DOHH2 (cell line): ENCODE results near the gene GPR176.

Experiments
- H3F3A ChIP-seq: fragments of 200-600 bp; sonication (generic), shearing (Covaris generic); 2 replicates; pipeline ENCODE4 v1.6.0; 2016; ENCODE audit warnings: antibody characterized with exemption, mild to moderate bottlenecking; ENCODE audit not compliant: control insufficient read depth, insufficient read depth
- H3K27ac ChIP-seq: fragments of 200-600 bp; sonication (generic); 2 replicates; pipeline ENCODE4 v1.5.1; 2014; ENCODE audit warnings: low read depth, mild to moderate bottlenecking, low read length, moderate library complexity
- H3K27me3 ChIP-seq: fragments of 200-600 bp; sonication (generic); 2 replicates; pipeline ENCODE4 v1.6.1; 2014; ENCODE audit warnings: mild to moderate bottlenecking, low read length, mixed read lengths; ENCODE audit not compliant: control insufficient read depth
- H3K36me3 ChIP-seq: fragments of 200-600 bp; sonication (generic); 2 replicates; pipeline ENCODE4 v1.6.1; 2014; ENCODE audit warnings: mild to moderate bottlenecking, low read length, moderate library complexity, mixed read lengths; ENCODE audit not compliant: control insufficient read depth
- H3K4me1 ChIP-seq: fragments of 200-600 bp; sonication (generic); 2 replicates; pipeline ENCODE4 v1.6.1; 2014; ENCODE audit warnings: mild to moderate bottlenecking, low read length, mixed read lengths; ENCODE audit not compliant: control insufficient read depth
- H3K4me2 ChIP-seq: fragments of 200-600 bp; sonication (generic); 2 replicates; pipeline ENCODE4 v1.6.0; 2014; ENCODE audit warnings: mild to moderate bottlenecking, low read length, moderate library complexity
- H3K4me3 ChIP-seq: fragments of 200-600 bp; sonication (generic); 2 replicates; pipeline ENCODE4 v1.5.1; 2014; ENCODE audit warnings: mild to moderate bottlenecking, low read length, mixed read lengths
- H3K79me2 ChIP-seq: fragments of 200-600 bp; sonication (generic); 2 replicates; pipeline ENCODE4 v1.6.1; 2014; ENCODE audit warnings: mild to moderate bottlenecking, low read length, mixed read lengths; ENCODE audit not compliant: control insufficient read depth
- H3K9me2 ChIP-seq: fragments of 200-600 bp; sonication (generic); replicated peaks from 2 replicates; pipeline ENCODE4 v1.6.1; 2014; ENCODE audit warnings: mild to moderate bottlenecking, low read length, mixed read lengths; ENCODE audit not compliant: control insufficient read depth
- H3K9me3 ChIP-seq: fragments of 200-600 bp; sonication (generic); 2 replicates; pipeline ENCODE4 v1.6.1; 2014; ENCODE audit warnings: antibody characterized with exemption, low read length, mixed read lengths; ENCODE audit not compliant: control insufficient read depth, insufficient read depth
- H4K20me1 ChIP-seq: fragments of 200-600 bp; sonication (generic); 2 replicates; pipeline ENCODE4 v1.6.0; 2014; ENCODE audit warnings: low read depth, mild to moderate bottlenecking, antibody characterized with exemption, low read length, moderate library complexity; ENCODE audit not compliant: control insufficient read depth, insufficient read depth
- EZH2phosphoT487 ChIP-seq: fragments of 200-600 bp; sonication (generic); IDR thresholded peaks from 2 replicates; pipeline ENCODE4 v1.6.1; 2017; ENCODE audit warnings: borderline replicate concordance, mild to moderate bottlenecking, antibody characterized with exemption, low read length, moderate library complexity, mixed read lengths
- TF ChIP-seq, protein P1 (sequence below): fragments of 200-600 bp; sonication (generic); IDR thresholded peaks from one replicate; pipeline ENCODE4 v1.5.1; 2014; ENCODE audit warnings: antibody characterized with exemption, mild to moderate bottlenecking, low read depth, low read length; ENCODE audit not compliant: poor library complexity, severe bottlenecking

Gene GPR176

DNA sequence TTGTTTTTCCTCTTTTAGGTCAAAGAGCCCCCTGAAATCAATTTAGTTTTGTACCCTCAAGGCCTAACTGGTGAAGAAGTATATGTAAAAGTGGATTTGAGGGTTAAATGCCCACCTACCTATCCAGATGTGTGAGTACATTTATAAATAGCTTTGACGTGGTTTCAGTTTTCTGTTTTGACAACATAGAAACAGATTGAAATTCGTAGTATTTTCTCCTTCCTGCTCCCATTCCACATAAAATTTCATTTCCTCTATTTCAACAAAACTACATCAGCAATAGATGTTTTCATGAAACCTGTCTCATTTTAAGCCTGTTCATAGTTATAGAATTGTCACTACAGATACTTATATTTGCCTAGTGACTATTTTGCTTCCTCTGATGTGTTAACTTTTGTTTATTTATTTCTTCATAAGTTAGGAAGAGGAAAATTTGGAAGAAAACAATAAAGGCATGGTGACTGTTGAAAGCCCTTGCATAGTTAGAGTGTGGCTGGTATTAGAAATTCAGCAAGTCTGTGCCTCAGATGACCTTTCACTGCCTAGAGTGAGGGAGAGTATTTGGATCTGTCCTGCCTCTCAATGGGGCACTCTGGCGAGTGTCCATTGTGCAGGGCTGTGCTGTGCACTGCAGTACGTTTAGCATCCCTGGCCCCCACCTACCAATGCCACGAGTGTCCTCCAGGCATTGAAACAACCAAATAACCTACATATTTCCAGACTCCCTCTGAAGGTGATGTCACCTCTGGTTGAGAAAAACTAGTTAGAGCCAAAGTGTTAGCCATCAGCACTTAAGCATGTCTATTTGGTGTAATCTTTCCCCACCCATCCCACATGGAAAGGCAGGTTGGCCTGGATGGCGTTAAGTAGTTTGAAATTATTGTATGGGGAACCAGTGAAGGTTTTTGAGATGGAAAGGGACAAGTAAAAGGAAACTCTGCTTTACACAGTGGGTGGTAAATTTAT lies 19.7 kb upstream of the GPR176 start:
- Histone ChIP-seq H3K4me3 (peak overlapping the region; percentile 22; the same call in 1 of the 2 replicates), H3K27me3 (no peaks in the 10 kb centered on the region), H3K4me1 (peaks cover 45% of the 10 kb centered on the region), H4K20me1 (no peaks in the 10 kb centered on the region), H3K79me2 (peaks cover 40% of the 10 kb centered on the region), H3K9me3 (no peaks in the 10 kb centered on the region), H3K36me3 (peaks cover 54% of the 10 kb centered on the region), H3K9me2 (no peaks in the 10 kb centered on the region), H3F3A (no peaks in the 10 kb centered on the region), H3K27ac (peak overlapping the region; percentile 70), H3K4me2 (peak overlapping the region; percentile 42)
- TF ChIP-seq, protein P1, sequence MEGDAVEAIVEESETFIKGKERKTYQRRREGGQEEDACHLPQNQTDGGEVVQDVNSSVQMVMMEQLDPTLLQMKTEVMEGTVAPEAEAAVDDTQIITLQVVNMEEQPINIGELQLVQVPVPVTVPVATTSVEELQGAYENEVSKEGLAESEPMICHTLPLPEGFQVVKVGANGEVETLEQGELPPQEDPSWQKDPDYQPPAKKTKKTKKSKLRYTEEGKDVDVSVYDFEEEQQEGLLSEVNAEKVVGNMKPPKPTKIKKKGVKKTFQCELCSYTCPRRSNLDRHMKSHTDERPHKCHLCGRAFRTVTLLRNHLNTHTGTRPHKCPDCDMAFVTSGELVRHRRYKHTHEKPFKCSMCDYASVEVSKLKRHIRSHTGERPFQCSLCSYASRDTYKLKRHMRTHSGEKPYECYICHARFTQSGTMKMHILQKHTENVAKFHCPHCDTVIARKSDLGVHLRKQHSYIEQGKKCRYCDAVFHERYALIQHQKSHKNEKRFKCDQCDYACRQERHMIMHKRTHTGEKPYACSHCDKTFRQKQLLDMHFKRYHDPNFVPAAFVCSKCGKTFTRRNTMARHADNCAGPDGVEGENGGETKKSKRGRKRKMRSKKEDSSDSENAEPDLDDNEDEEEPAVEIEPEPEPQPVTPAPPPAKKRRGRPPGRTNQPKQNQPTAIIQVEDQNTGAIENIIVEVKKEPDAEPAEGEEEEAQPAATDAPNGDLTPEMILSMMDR: no peak
- TF ChIP-seq EZH2phosphoT487: no peak

- Histone ChIP-seq H3K4me2 (0 out of 2 replicates have a peak overlapping the region, but pooled peaks have one; percentile 8), H3K27me3 (no peaks in the 10 kb centered on the region), H3F3A (no peaks in the 10 kb centered on the region; the same call in 1 of the 2 replicates), H3K36me3 (peaks cover 36% of the 10 kb centered on the region), H4K20me1 (no peaks in the 10 kb centered on the region), H3K9me2 (no peaks in the 10 kb centered on the region), H3K4me1 (peaks cover 55% of the 10 kb centered on the region), H3K27ac (no peak overlapping the region), H3K9me3 (no peaks in the 10 kb centered on the region), H3K4me3 (no peak overlapping the region), H3K79me2 (peaks cover 48% of the 10 kb centered on the region)
- TF ChIP-seq EZH2phosphoT487: no peak
- TF ChIP-seq, protein P1: no peak
Measured at GRCh38 chr15:39937696-39938095, 17.6 kb upstream of the GPR176 start.

DNA sequence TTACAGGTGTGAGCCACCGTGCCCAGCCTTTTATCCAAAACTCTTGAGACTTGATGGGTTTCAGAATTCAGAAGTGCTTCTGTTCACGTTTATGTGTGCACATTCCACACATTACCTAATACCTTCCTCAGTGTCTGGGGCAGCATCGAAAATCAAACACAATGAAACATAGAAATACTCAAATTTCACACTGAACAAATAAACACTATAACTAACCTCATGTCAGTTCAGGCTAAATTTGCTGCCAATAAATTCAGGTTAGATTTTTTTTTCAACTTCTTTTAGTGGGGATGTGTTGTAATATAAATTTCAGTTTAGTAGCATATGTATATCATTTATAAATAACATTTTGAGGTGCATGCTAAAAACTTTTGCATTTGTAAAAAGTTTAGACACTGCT lies 16.6 kb upstream of the GPR176 start:
- H3K27me3 ChIP-seq: no peaks in the 10 kb centered on the region
- H3F3A ChIP-seq: no peaks in the 10 kb centered on the region; the same call in 1 of the 2 replicates
- no peaks in the 10 kb centered on the region for H3K9me3 ChIP-seq
- H4K20me1 ChIP-seq: no peaks in the 10 kb centered on the region
- H3K9me2 ChIP-seq: no peaks in the 10 kb centered on the region
- no peak overlapping the region for H3K27ac ChIP-seq
- H3K4me2 ChIP-seq: no peak overlapping the region
- H3K36me3 ChIP-seq: peaks cover 32% of the 10 kb centered on the region
- H3K4me3 ChIP-seq: no peak overlapping the region
- peaks cover 55% of the 10 kb centered on the region for H3K4me1 ChIP-seq
- TF ChIP-seq, protein P1: no peak
- no peak for TF ChIP-seq EZH2phosphoT487
- H3K79me2 ChIP-seq: peaks cover 48% of the 10 kb centered on the region
